Measurements from ENCODE around the gene PANX1.

The PANX1 gene

DNA sequence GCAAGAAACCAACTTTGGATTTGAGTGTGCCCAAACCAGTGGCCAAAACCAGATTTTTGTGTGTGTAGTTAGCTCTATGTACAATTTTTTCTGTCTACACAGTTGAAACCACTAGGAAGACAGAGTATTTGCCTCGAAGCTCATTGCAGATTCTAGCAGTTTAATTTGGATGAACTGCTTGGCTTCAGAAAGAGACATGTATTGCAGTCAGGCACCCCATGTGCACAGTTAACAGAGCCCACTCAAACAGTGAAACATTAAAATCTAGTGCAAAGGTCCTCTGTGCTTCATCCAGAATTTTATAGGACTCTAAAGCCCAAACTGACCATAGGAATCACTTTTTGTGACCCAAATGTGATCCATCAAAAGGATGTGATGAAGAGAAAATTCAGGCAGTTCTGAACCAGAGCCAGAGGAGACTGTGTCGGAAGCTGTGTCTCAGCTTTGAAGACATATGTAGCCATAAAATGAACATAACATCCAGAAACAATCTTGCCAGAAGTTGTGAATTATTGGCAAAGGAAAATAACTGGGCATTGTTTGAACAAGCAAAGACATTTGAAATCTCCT is 82.7 kb downstream of the PANX1 start:
- no peak for TF ChIP-seq GATA2 (IDR thresholded peaks at IDR 0.05; ENCODE audit: low read depth, low read length)
- no peak for TF ChIP-seq GATA3 (IDR thresholded peaks at IDR 0.05; ENCODE audit: low read depth, low read length)

DNA sequence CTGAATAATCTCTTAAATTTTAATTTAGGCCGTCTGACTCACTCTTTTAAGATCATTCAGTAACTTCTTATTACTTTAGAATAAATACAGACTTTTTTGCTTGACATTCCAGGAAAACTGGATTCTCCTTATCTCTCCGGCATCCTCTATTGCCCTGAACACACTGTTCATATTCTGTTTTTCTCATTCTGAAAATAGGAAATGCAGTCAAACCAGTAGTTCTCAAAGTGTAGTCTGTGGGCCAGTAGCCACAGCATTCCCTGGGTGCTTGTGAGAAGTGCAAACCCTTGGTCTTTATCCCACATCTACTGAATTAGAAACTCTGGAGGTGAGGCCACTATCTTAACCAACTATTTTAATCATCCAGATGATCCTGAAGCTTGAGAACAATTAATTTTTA is 84.3 kb downstream of the PANX1 start:
- TF ChIP-seq GATA2 (IDR thresholded peaks at IDR 0.05; ENCODE audit: low read depth, low read length) = no peak
- TF ChIP-seq GATA3 (IDR thresholded peaks at IDR 0.05; ENCODE audit: low read depth, low read length) = no peak

DNA sequence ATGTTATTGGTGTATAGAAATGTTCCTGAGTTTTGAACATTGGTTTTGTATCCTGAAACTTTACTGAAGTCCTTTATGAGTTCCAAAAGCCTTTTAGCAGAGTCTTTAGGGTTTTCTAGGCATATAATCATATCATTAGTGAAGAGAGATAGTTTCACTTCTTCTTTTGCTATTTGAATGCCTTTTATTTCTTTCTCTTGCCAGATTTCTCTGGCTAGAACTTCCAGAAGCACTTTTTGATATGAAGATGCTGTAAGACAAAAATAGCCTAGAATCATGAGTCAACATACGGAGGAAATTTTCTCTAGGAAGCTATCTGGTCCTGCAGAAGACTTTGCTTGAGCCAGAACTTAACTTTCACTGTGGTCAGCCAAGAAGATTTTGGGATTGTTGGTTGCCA is 89.1 kb downstream of the PANX1 start:
- no peak for TF ChIP-seq GATA2 (IDR thresholded peaks at IDR 0.05; ENCODE audit: low read depth, low read length)
- no peak for TF ChIP-seq GATA3 (IDR thresholded peaks at IDR 0.05; ENCODE audit: low read depth, low read length)

DNA sequence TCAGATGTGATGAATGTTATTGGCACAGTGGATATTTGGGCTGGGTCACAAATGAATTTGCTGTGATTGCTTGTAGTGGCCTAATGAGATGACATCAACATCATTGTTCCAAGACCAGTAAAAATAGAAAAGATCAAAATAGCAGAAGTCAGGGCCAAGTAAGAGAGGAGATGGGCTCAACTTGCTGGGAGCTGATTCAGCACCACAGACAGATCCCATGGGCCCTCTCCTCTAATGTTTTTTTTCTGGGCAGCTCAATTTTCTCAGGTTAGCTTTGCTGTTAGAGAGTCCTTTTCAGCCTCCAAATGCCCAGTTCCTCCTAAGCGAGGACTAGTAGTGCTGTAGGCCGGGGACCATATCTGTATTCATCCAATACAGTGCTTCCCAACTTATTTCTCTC is 89.7 kb downstream of the PANX1 start:
- no peak for TF ChIP-seq GATA3 (IDR thresholded peaks at IDR 0.05; ENCODE audit: low read depth, low read length)
- no peak for TF ChIP-seq GATA2 (IDR thresholded peaks at IDR 0.05; ENCODE audit: low read depth, low read length)

DNA sequence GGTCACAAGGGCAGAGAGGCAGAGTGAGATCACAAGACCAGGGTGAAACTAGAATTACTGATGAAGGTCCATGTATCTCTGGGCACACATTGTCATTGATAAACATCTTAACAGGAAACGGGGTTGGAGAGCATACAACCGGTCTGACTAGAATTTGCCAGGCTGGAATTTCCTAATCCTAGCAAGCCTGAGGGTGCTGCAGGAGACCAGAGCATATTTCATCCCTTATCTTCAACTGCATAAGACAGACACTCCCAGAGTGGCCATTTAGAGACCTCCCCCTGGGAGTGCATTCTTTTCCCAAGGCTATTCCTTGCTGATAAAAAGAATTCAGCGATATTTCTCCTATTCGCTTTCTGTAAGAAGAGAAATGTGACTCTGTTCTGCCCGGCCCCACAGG is 91.1 kb downstream of the PANX1 start:
- TF ChIP-seq GATA3 (IDR thresholded peaks at IDR 0.05; ENCODE audit: low read depth, low read length) (no peak), GATA2 (IDR thresholded peaks at IDR 0.05; ENCODE audit: low read depth, low read length) (no peak)

DNA sequence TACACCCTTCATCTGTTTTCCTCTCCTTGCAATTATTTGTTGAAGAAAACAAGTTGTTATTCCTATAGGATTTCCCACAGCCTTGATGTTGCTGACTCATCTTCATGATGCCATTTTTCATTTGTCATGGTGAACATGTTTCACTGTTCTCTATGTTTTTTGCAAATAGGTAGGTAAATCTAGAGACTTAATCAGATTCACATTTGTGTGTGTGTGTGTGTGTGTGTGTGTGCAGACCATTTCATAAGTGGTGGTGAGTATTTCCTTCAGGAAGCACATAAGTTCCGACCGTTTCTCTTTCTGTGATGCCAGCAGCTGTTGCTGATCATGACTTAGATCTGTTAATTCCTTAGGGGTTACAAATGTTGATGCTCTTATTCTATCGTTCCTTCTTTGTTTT is 95.4 kb downstream of the PANX1 start:
- TF ChIP-seq GATA3 (IDR thresholded peaks at IDR 0.05; ENCODE audit: low read depth, low read length) (no peak), GATA2 (IDR thresholded peaks at IDR 0.05; ENCODE audit: low read depth, low read length) (no peak)
